Measurements from ENCODE around the gene ZNF605.
"Not testable (repeated sequence)": the region's sequence is repeated elsewhere in the genome, so short reads cannot be mapped to it uniquely, and the experiment has no call there.

Gene ZNF605

DNA sequence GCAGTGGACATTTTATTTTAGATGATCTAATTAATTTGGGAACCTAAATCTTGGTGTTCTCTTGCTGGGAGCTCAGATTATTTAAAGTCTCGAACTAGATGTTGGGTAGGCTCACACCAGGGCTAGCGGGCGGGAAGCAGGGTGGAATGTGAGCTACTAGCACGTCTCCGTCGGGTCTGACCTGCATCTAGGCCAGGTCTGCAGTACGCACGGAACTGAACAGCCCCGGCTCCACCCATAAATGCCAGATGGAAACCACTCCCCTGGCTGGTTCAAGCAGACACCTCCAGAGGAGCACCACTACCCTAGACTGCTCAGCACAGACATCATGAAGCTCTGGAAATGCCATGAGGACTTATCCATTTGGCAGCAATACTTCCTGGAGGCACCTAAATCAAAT, 10.3 kb downstream of the ZNF605 start:
- TF ChIP-seq, protein P1, sequence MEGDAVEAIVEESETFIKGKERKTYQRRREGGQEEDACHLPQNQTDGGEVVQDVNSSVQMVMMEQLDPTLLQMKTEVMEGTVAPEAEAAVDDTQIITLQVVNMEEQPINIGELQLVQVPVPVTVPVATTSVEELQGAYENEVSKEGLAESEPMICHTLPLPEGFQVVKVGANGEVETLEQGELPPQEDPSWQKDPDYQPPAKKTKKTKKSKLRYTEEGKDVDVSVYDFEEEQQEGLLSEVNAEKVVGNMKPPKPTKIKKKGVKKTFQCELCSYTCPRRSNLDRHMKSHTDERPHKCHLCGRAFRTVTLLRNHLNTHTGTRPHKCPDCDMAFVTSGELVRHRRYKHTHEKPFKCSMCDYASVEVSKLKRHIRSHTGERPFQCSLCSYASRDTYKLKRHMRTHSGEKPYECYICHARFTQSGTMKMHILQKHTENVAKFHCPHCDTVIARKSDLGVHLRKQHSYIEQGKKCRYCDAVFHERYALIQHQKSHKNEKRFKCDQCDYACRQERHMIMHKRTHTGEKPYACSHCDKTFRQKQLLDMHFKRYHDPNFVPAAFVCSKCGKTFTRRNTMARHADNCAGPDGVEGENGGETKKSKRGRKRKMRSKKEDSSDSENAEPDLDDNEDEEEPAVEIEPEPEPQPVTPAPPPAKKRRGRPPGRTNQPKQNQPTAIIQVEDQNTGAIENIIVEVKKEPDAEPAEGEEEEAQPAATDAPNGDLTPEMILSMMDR (IDR thresholded peaks at IDR 0.05; ENCODE audit: low read depth, low read length, missing control alignments): no peak
- H3K36me3 ChIP-seq (replicated peaks): peaks cover 60% of the 10 kb centered on the region
- DNase-seq: no peak
- in situ Hi-C loops (cut with HindIII; ENCODE audit: low pct_ligation_motif_present, low sequenced_read_pairs): no loop called here
- H3K27ac ChIP-seq: no peak overlapping the region
- H3K4me3 ChIP-seq (ENCODE audit: low read depth, low read length): no peak overlapping the region
- H3K27me3 ChIP-seq (replicated peaks): no peaks in the 10 kb centered on the region

DNA sequence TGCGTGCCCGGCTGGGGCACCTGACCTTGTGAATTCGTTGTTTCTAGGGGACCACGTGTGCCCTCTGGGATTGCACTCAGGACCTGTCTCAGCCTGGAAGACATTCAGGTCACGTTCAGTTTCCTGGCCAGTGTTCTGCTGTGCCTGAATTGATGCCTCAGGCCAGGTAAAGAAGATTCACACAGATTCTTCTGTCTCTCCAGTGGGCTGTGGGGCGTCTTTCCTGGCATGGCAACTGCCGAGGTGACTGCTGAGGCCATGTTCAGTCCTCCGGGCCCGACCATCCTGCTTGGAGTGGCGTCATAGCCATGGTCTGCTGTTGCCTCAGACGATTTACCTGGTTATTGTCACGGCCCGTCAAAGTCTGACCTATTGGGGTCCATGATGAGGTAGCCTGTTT, 13.5 kb downstream of the ZNF605 start:
- no peaks in the 10 kb centered on the region for H3K27me3 ChIP-seq (replicated peaks)
- no peak overlapping the region for H3K27ac ChIP-seq
- peaks cover 53% of the 10 kb centered on the region for H3K36me3 ChIP-seq (replicated peaks)
- in situ Hi-C loops (cut with HindIII; ENCODE audit: low pct_ligation_motif_present, low sequenced_read_pairs): no loop called here
- TF ChIP-seq, protein P1 (IDR thresholded peaks at IDR 0.05; ENCODE audit: low read depth, low read length, missing control alignments): no peak
- H3K4me3 ChIP-seq (ENCODE audit: low read depth, low read length): no peak overlapping the region
- no peak for DNase-seq

DNA sequence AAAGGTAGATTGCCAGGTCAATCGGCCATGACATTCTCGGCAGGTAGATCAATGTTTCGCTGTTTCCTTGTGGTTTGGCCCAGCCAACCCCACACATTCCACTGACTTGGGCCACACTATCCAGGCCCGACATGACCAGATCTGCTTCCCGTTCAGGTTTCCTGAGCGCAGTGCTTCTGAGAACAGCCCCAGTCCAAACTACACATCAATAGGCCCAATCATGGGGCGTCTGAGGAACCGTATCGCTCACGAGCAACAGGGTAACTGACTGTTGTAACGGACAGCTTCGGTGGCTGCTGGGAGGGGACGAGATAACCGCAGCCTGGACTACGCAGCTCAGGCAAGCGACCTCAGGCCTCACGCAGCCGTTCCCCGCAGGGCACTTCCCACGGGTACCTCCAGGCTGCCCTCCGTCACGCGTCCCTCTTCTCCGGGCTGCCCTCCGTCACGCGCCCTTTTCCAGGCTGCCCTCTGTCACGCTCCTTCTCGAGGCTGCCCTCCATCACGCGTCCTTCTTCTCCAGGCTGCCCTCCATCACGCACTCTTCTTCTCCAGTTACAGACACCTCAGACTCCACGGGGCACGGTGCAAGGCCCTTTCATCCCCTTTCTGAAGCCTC, 14.7 kb downstream of the ZNF605 start:
- TF ChIP-seq, protein P1 (IDR thresholded peaks at IDR 0.05; ENCODE audit: low read depth, low read length, missing control alignments): no peak
- H3K27me3 ChIP-seq (replicated peaks): no peaks in the 10 kb centered on the region
- in situ Hi-C loops (cut with HindIII; ENCODE audit: low pct_ligation_motif_present, low sequenced_read_pairs): no loop called here
- H3K4me3 ChIP-seq (ENCODE audit: low read depth, low read length): no peak overlapping the region
- no peak for DNase-seq
- H3K36me3 ChIP-seq (replicated peaks): peaks cover 51% of the 10 kb centered on the region
- H3K27ac ChIP-seq: no peak overlapping the region

DNA sequence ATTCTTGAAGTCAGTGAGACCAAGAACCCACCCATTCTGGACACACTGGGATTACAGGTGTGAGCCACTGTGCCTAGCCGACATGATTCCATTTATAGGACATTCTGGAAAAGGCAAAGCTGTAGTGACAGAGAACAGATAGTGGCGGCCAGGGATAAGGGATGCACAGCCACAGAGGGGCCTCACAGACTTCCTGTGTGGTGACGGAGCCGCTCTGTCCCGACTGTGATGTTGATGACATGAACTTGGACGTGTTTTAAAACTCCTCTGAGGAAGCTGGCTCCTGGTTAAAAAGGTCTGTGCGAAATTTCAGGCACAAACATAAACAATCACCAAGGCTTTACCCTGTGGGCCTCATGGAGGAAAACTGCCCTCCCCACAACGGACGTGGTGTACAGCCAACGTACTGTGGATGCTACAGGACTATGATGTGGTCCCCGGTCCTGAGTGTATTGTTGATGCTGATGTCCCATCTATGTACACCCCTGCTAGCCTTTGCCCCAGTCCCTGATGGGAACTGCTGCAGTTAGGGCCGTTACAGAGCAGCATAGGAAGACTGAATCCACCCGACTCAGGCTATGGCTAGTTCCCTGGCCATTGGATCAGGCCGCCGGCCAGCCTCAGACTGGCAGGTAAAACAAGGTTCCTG, 15.9 kb downstream of the ZNF605 start:
- in situ Hi-C loops (cut with HindIII; ENCODE audit: low pct_ligation_motif_present, low sequenced_read_pairs): no loop called here
- Histone ChIP-seq H3K4me3 (ENCODE audit: low read depth, low read length) (no peak overlapping the region), H3K27ac (no peak overlapping the region), H3K36me3 (replicated peaks) (peaks cover 43% of the 10 kb centered on the region), H3K27me3 (replicated peaks) (no peaks in the 10 kb centered on the region)
- TF ChIP-seq, protein P1 (IDR thresholded peaks at IDR 0.05; ENCODE audit: low read depth, low read length, missing control alignments): no peak
- no peak for DNase-seq

DNA sequence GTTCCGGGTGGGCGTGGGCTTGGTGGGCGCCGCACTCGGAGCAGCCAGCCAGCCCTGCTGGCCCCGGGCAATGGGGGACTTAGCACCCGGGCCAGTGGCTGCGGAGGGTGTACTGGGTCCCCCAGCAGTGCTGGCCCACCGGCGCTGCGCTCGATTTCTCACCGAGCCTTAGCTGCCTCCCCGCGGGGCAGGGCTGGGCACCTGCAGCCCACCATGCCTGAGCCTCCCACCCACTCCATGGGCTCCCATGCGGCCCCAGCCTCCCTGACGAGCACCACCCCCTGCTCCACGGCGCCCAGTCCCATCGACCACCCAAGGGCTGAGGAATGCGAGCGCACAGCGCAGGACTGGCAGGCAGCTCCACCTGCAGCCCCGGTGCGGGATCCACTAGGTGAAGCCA, 17.3 kb downstream of the ZNF605 start:
- in situ Hi-C loops (cut with HindIII; ENCODE audit: low pct_ligation_motif_present, low sequenced_read_pairs); H3K27ac ChIP-seq; DNase-seq; H3K4me3 ChIP-seq (ENCODE audit: low read depth, low read length); H3K27me3 ChIP-seq (replicated peaks): not testable (repeated sequence)
- peaks cover 30% of the 10 kb centered on the region for H3K36me3 ChIP-seq (replicated peaks)

DNA sequence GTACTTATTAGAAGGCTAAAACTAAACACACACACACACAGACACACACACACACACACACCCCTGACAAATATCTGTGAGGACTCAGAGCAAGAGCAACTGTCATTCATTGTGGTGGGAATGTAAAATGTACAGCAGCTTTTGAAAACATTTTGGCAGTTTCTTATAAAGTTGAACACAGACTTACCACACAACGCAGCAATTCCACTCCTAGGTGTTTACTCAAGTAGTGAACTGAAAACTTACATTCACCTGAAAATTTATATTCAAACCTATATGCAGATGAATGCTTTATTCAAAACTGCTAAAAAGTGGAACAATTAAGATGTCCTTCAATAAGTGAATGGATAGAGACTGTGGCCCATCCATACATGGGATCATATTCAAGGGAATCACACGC, 18.6 kb downstream of the ZNF605 start:
- Histone ChIP-seq H3K36me3 (replicated peaks) (peaks cover 23% of the 10 kb centered on the region), H3K27me3 (replicated peaks) (no peaks in the 10 kb centered on the region), H3K4me3 (ENCODE audit: low read depth, low read length) (no peak overlapping the region), H3K27ac (no peak overlapping the region)
- in situ Hi-C loops (cut with HindIII; ENCODE audit: low pct_ligation_motif_present, low sequenced_read_pairs): no loop called here
- TF ChIP-seq, protein P1 (IDR thresholded peaks at IDR 0.05; ENCODE audit: low read depth, low read length, missing control alignments): no peak
- DNase-seq: no peak

DNA sequence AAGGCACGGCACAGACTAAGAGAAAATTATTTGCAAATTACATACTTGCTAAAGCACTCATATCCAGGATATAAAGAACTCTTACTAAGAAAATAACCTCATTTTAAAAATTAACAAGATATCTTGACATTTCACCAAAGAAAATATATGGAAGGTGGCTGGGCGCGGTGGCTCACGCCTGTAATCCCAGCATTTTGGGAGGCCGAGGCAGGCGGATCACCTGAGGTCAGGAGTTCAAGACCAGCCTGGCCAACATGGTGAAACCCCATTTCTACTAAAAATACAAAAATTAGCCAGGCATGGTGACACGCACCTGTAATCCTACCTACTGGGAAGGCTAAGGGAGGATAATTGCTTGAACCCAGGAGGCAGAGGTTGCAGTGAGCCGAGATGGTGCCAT, 19.2 kb downstream of the ZNF605 start:
- H3K36me3 ChIP-seq (replicated peaks): peaks cover 20% of the 10 kb centered on the region
- H3K4me3 ChIP-seq (ENCODE audit: low read depth, low read length); H3K27ac ChIP-seq; in situ Hi-C loops (cut with HindIII; ENCODE audit: low pct_ligation_motif_present, low sequenced_read_pairs); H3K27me3 ChIP-seq (replicated peaks); DNase-seq: not testable (repeated sequence)

Measured in brain microvascular endothelial cell (primary cell).